GM18907 (cell line): ENCODE results near the gene PTPN7.
"Not testable (repeated sequence)": the region's sequence is repeated elsewhere in the genome, so short reads cannot be mapped to it uniquely, and the experiment has no call there.

ENCODE experiments used
- ATAC-seq: cut with Tn5 transposase; IDR thresholded peaks from one replicate; pipeline ENCODE4 v1.9.1; 2021; ENCODE audit warnings: mild to moderate bottlenecking, moderate library complexity; ENCODE audit not compliant: unreplicated experiment

Gene PTPN7

GRCh38 chr1:202167708-202168415 lies 7.5 kb upstream of the PTPN7 start:
- ATAC-seq: no peak

GRCh38 chr1:202167054-202167453 lies 6.7 kb upstream of the PTPN7 start:
- ATAC-seq: not testable (repeated sequence)

GRCh38 chr1:202165942-202166843 lies 5.8 kb upstream of the PTPN7 start:
- no peak for ATAC-seq

- no peak for ATAC-seq
Observed at GRCh38 chr1:202165267-202165941, 5.0 kb upstream of the PTPN7 start.

GRCh38 chr1:202164271-202165037 lies 4.1 kb upstream of the PTPN7 start:
- ATAC-seq: peak; percentile 54

- ATAC-seq: no peak
Observed at GRCh38 chr1:202163281-202164270, 3.2 kb upstream of the PTPN7 start.

GRCh38 chr1:202162418-202163280 lies 2.2 kb upstream of the PTPN7 start:
- no peak for ATAC-seq

GRCh38 chr1:202162047-202162417 lies 1.6 kb upstream of the PTPN7 start:
- peak; percentile 30 for ATAC-seq

- ATAC-seq: no peak
Observed at GRCh38 chr1:202161151-202162046, 997 bp upstream of the PTPN7 start.

GRCh38 chr1:202159534-202160371 lies 649 bp downstream of the PTPN7 start:
- ATAC-seq: no peak

GRCh38 chr1:202158810-202159533 lies 1.4 kb downstream of the PTPN7 start:
- ATAC-seq: no peak

GRCh38 chr1:202157945-202158344 lies 2.5 kb downstream of the PTPN7 start:
- no peak for ATAC-seq

GRCh38 chr1:202156590-202156989 lies 3.8 kb downstream of the PTPN7 start:
- no peak for ATAC-seq

GRCh38 chr1:202155478-202156021 lies 4.9 kb downstream of the PTPN7 start:
- ATAC-seq: no peak

GRCh38 chr1:202154766-202155477 lies 5.5 kb downstream of the PTPN7 start:
- ATAC-seq: peak; percentile 48
